Measurements from ENCODE around the gene PHB1. TPM values are rescaled to one million over a fixed set of nuclear protein-coding genes. Genes with fewer than 3 reads are reported as not detected.

Gene PHB1
- total and polyA plus RNA-seq, 3 experiments from 2014 or later, result 164 to 450 (median 440) TPM

DNA sequence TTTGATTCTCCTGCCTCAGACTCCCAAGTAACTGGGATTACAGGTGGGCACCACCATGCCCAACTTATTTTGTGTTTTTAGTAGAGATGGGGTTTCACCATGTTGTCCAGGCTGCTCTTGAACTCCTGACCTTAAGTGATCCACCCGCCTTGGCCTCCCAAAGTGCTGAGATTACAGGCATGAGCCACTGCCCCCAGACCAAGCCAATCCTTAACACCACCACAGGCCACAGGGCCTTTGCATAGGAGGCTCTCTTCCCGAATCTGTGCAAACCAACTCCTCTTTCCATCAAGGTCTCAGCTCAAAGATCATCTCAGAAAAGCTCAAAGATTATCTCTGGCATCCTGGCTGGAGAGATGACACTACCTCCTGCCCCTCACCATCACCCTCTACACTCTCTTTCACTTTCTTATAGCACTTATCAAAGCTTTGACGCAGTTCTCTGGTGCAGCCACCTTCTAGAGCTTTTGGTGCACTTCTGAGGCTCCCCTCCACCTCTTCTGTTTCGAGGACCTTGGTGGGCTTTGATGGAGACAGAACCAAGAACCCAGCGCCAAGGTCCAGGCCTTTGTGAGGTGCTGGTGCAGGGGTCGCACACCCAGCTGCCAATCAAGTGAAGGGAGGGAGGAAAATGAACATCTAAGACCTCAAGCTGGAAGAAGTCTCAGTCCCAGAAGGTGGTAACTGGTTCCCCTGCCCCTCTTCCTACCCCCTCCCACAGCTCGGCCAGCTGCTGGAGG is 23.2 kb upstream of the PHB1 start:
- H3K27ac ChIP-seq (ENCODE audit: low read depth, low read length), result no peak overlapping the region
- no peak overlapping the region for H3K4me3 ChIP-seq (ENCODE audit: low read length)
- no peaks in the 10 kb centered on the region for H3K36me3 ChIP-seq (ENCODE audit: insufficient read depth, low read length)
- POLR2A ChIA-PET, result no interaction called here
- peaks cover 7% of the 10 kb centered on the region for H3K27me3 ChIP-seq (ENCODE audit: insufficient read depth, low read length, poor library complexity, severe bottlenecking)
- H3K4me3 Mint-ChIP-seq, result no peak overlapping the region
- no peaks in the 10 kb centered on the region for H3K4me1 Mint-ChIP-seq
- no peaks in the 10 kb centered on the region for H3K9me3 Mint-ChIP-seq
- DNase-seq, result no peak
- CTCF ChIA-PET, result interaction anchor here (1.2 to 6.4 kb wide), 3 partner anchors 9 to 119 kb away, joined by 3 to 40 read pairs (median 6); no protein-coding TSS in a partner anchor
- peaks cover 45 to 70% of the 10 kb centered on the region in 2 donors for H3K27me3 Mint-ChIP-seq
- H3K36me3 Mint-ChIP-seq, result no peaks in the 10 kb centered on the region
- no peaks in the 10 kb centered on the region for H3K9me3 ChIP-seq (ENCODE audit: low read length)
- no peaks in the 10 kb centered on the region for H3K4me1 ChIP-seq (ENCODE audit: insufficient read depth, low read length)
- peak overlapping the region in 1 of 8 donors; percentile 67 for H3K27ac Mint-ChIP-seq

DNA sequence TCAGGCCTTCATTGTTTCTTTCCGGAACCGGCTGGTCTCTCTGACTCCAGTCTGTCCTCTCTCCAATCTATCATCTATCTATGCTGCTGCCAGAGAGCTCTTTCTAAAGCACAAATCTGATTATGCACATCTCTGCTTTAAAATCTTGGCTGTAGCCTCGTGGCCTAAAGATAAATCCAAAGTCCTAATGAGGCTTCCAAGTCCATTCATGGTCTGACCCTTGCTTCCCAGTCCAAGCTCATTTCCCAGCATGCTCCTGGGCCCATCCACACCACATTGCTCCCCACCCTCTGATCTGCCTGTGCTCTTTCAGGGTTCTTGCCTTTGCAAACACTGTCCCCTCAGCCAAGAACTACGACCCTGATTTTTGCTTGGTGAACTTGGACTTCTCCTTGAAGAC is 21.5 kb upstream of the PHB1 start:
- Mint-ChIP-seq H3K36me3 (no peaks in the 10 kb centered on the region), H3K9me3 (no peaks in the 10 kb centered on the region), H3K4me3 (no peak overlapping the region), H3K4me1 (no peaks in the 10 kb centered on the region), H3K27me3 (peaks cover 39 to 58% of the 10 kb centered on the region in 2 donors), H3K27ac (no peak overlapping the region)
- H3K4me1 ChIP-seq (ENCODE audit: insufficient read depth, low read length), result no peaks in the 10 kb centered on the region
- ChIA-PET CTCF (interaction anchor here (6.4 kb wide), 1 partner anchor 121 kb away, joined by 40 read pairs; no protein-coding TSS in a partner anchor), POLR2A (no interaction called here)
- no peak overlapping the region for H3K4me3 ChIP-seq (ENCODE audit: low read length)
- peaks cover 3% of the 10 kb centered on the region for H3K27me3 ChIP-seq (ENCODE audit: insufficient read depth, low read length, poor library complexity, severe bottlenecking)
- no peaks in the 10 kb centered on the region for H3K9me3 ChIP-seq (ENCODE audit: low read length)
- no peaks in the 10 kb centered on the region for H3K36me3 ChIP-seq (ENCODE audit: insufficient read depth, low read length)
- H3K27ac ChIP-seq (ENCODE audit: low read depth, low read length), result no peak overlapping the region
- DNase-seq, result no peak

DNA sequence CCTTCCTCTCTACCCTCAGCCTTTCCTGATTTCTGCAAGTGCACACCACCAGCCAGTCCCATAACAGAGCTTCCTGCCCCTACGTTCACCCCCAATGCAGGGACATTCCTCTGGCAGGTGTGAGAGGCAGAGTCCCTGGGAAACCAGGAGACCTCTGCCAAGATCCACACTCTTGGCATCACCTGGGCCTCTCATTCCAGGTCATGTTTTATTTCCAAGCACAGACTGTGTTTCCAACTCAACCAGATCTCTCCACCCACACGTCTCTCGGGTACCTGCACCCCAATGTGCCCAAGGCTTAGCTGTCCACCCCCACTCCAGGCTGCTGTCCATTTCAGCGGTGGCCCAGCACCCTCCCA is 21.0 kb upstream of the PHB1 start:
- Mint-ChIP-seq H3K27ac (peak overlapping the region in 1 of 8 donors; percentile 74), H3K36me3 (no peaks in the 10 kb centered on the region), H3K9me3 (no peaks in the 10 kb centered on the region), H3K4me3 (no peak overlapping the region), H3K27me3 (peaks cover 34 to 52% of the 10 kb centered on the region in 2 donors), H3K4me1 (no peaks in the 10 kb centered on the region)
- H3K27ac ChIP-seq (ENCODE audit: low read depth, low read length), result no peak overlapping the region
- no peaks in the 10 kb centered on the region for H3K9me3 ChIP-seq (ENCODE audit: low read length)
- DNase-seq, result no peak
- POLR2A ChIA-PET, result no interaction called here
- no peaks in the 10 kb centered on the region for H3K36me3 ChIP-seq (ENCODE audit: insufficient read depth, low read length)
- CTCF ChIA-PET, result interaction anchor here (1.4 to 6.4 kb wide), 3 partner anchors 10 to 121 kb away, joined by 3 to 40 read pairs (median 8); no protein-coding TSS in a partner anchor
- no peak overlapping the region for H3K4me3 ChIP-seq (ENCODE audit: low read length)
- no peaks in the 10 kb centered on the region for H3K4me1 ChIP-seq (ENCODE audit: insufficient read depth, low read length)
- H3K27me3 ChIP-seq (ENCODE audit: insufficient read depth, low read length, poor library complexity, severe bottlenecking), result peaks cover 3% of the 10 kb centered on the region

DNA sequence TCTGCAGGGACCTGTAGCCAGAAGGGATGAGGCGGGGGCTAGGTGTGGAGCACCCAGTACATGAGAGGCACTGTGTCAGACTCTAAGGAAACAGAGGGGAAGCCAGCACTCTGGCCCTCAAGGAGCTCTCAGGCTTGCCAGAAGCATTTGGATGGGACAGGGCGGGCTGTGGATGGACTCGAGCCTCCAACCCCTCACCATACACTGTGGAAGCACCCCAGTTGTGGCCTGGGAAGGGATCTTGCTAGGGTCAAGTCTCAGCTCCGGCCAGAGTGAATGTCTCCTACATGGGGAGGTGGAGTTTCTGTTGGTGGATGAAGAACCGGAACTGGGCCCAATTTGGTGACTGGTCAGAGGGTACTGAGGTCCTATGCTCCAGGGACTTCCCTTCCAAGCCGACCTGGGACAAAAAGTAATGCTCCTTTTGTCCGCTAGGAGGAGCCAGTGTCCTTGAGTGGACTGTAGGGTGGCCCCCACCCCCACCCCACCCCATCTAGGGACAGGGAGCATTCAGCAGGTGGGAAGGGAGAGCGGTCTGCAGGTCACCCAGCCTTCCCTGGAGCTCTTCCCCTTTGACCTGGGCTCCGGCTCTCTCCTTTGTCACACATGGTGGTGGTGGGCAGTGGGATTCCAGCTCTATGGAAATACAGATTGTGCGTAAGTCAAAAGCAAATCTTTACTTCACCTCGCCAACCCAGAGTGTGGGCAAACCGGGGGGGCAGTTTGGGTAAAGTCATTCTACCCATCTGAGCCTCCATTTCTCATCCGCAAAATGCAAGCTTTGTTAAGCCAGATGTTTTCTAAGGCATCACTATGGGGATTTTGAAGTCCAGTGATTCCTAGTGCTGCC is 20.4 kb upstream of the PHB1 start:
- no peak overlapping the region for H3K27ac Mint-ChIP-seq
- CTCF ChIA-PET, result interaction anchor here (1.4 to 6.4 kb wide), 3 partner anchors 10 to 122 kb away, joined by 3 to 40 read pairs (median 8); no protein-coding TSS in a partner anchor
- H3K27me3 Mint-ChIP-seq, result peaks cover 30 to 46% of the 10 kb centered on the region in 2 donors
- POLR2A ChIA-PET, result no interaction called here
- H3K27ac ChIP-seq (ENCODE audit: low read depth, low read length), result no peak overlapping the region
- H3K4me1 Mint-ChIP-seq, result no peaks in the 10 kb centered on the region
- H3K4me3 ChIP-seq (ENCODE audit: low read length), result no peak overlapping the region
- H3K27me3 ChIP-seq (ENCODE audit: insufficient read depth, low read length, poor library complexity, severe bottlenecking), result peaks cover 3% of the 10 kb centered on the region
- H3K9me3 Mint-ChIP-seq, result no peaks in the 10 kb centered on the region
- H3K9me3 ChIP-seq (ENCODE audit: low read length), result no peaks in the 10 kb centered on the region
- H3K36me3 ChIP-seq (ENCODE audit: insufficient read depth, low read length), result no peaks in the 10 kb centered on the region
- H3K36me3 Mint-ChIP-seq, result no peaks in the 10 kb centered on the region
- peak in 3 of 5 donors; percentile 24 to 60 (median 27) for DNase-seq
- H3K4me3 Mint-ChIP-seq, result no peak overlapping the region
- no peaks in the 10 kb centered on the region for H3K4me1 ChIP-seq (ENCODE audit: insufficient read depth, low read length)

DNA sequence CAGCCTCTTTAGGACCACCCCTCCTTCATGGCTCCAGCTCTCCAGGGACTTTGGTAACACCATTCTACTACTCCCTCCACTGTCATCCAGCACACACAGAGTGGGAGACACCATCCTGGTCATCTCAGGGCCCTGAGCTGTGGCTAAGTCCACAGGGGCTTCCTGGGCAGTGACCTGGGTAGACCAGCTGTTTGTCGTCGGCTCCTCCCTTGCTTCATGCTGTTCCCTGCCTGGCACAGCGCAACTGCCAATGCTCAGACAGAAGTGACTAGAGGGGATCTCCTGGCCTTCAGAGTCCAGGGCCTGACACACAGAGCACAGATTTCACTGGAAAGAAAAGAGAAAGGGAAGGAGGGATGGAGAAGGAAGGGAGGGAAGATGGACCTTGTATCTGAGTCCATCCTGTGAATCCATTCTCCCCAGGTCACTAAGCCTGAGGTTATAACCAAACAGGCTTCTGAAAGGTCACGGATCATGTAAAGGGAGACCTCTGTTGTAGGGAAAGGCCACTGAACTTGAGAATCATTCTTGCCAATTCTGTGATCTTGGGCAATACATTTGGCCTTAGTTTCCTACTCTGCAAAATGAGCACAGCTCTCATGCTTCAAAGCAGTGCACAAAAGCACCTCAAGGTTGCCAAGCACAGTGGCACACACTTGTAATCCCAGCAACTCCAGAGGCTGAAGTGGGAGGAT is 18.5 kb upstream of the PHB1 start:
- POLR2A ChIA-PET, result no interaction called here
- Histone ChIP-seq H3K27me3 (ENCODE audit: insufficient read depth, low read length, poor library complexity, severe bottlenecking) (peaks cover 3% of the 10 kb centered on the region), H3K4me1 (ENCODE audit: insufficient read depth, low read length) (no peaks in the 10 kb centered on the region), H3K9me3 (ENCODE audit: low read length) (no peaks in the 10 kb centered on the region), H3K27ac (ENCODE audit: low read depth, low read length) (no peak overlapping the region), H3K4me3 (ENCODE audit: low read length) (no peak overlapping the region), H3K36me3 (ENCODE audit: insufficient read depth, low read length) (no peaks in the 10 kb centered on the region)
- CTCF ChIA-PET, result interaction anchor here (2.3 to 6.4 kb wide), 2 partner anchors 26 to 124 kb away, joined by 8 to 40 read pairs; no protein-coding TSS in a partner anchor
- Mint-ChIP-seq H3K9me3 (no peaks in the 10 kb centered on the region), H3K27ac (no peak overlapping the region), H3K4me3 (no peak overlapping the region), H3K4me1 (no peaks in the 10 kb centered on the region), H3K36me3 (no peaks in the 10 kb centered on the region), H3K27me3 (peaks cover 19 to 36% of the 10 kb centered on the region in 2 donors)
- DNase-seq, result no peak

DNA sequence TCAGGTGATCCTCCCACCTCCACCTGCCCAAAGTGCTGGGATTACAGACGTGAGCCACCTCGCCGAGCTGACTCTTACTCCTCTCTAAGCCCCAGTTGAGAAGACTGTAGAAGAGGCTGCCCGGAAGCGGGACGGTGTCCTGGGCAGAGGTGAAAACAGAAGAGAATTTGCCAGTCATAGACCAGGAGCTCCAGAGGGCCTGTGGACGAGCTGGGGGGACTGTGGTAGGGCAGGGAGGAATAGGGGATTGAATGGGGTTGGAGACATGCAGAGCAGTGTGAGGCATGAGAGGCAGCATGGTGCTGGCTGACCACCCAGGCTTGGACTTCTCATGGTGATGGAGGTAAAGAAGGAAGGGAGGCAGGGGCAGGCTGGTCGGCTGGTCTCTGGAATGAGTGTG is 17.1 kb upstream of the PHB1 start:
- no peaks in the 10 kb centered on the region for H3K9me3 Mint-ChIP-seq
- no peak for DNase-seq
- CTCF ChIA-PET, result interaction anchor here (1.0 kb wide), 2 partner anchors 124 to 125 kb away, joined by 4 to 6 read pairs; no protein-coding TSS in a partner anchor
- no peak overlapping the region for H3K4me3 Mint-ChIP-seq
- no peaks in the 10 kb centered on the region for H3K36me3 ChIP-seq (ENCODE audit: insufficient read depth, low read length)
- no peak overlapping the region for H3K4me3 ChIP-seq (ENCODE audit: low read length)
- no peak overlapping the region for H3K27ac ChIP-seq (ENCODE audit: low read depth, low read length)
- no peak overlapping the region for H3K27ac Mint-ChIP-seq
- POLR2A ChIA-PET, result no interaction called here
- H3K36me3 Mint-ChIP-seq, result no peaks in the 10 kb centered on the region
- H3K27me3 ChIP-seq (ENCODE audit: insufficient read depth, low read length, poor library complexity, severe bottlenecking), result no peaks in the 10 kb centered on the region
- H3K4me1 ChIP-seq (ENCODE audit: insufficient read depth, low read length), result no peaks in the 10 kb centered on the region
- H3K4me1 Mint-ChIP-seq, result no peaks in the 10 kb centered on the region
- H3K9me3 ChIP-seq (ENCODE audit: low read length), result no peaks in the 10 kb centered on the region
- H3K27me3 Mint-ChIP-seq, result peaks cover 16 to 28% of the 10 kb centered on the region in 2 donors

- ChIA-PET POLR2A (no interaction called here), CTCF (interaction anchor here (1.5 kb wide), 1 partner anchor 10 kb away, joined by 3 read pairs; no protein-coding TSS in a partner anchor)
- DNase-seq, result no peak
- H3K27me3 Mint-ChIP-seq, result peaks cover 20 to 40% of the 10 kb centered on the region in 2 donors
- H3K36me3 Mint-ChIP-seq, result peaks cover 0 to 4% (median 0%) of the 10 kb centered on the region in 3 donors
- no peak overlapping the region for H3K4me3 Mint-ChIP-seq
- H3K4me1 ChIP-seq (ENCODE audit: insufficient read depth, low read length), result no peaks in the 10 kb centered on the region
- H3K4me3 ChIP-seq (ENCODE audit: low read length), result no peak overlapping the region
- no peaks in the 10 kb centered on the region for H3K27me3 ChIP-seq (ENCODE audit: insufficient read depth, low read length, poor library complexity, severe bottlenecking)
- H3K27ac Mint-ChIP-seq, result no peak overlapping the region
- no peaks in the 10 kb centered on the region for H3K36me3 ChIP-seq (ENCODE audit: insufficient read depth, low read length)
- peaks cover 7 to 14% (median 10%) of the 10 kb centered on the region in 5 donors for H3K9me3 Mint-ChIP-seq
- no peaks in the 10 kb centered on the region for H3K4me1 Mint-ChIP-seq
- H3K27ac ChIP-seq (ENCODE audit: low read depth, low read length), result no peak overlapping the region
- H3K9me3 ChIP-seq (ENCODE audit: low read length), result no peaks in the 10 kb centered on the region
Measured at GRCh38 chr17:49425004-49425286, 10.3 kb upstream of the PHB1 start.
